H7 (cell line): ENCODE measurements around the gene PSEN1. TPM values are rescaled to one million over a fixed set of nuclear protein-coding genes. Genes with fewer than 3 reads are reported as not detected.

Experiments
- DNase-seq: peaks from one replicate; pipeline ENCODE4 v3.0.0; 2012
- H3K27me3 ChIP-seq: 2 replicates; pipeline ENCODE4 v1.6.0; 2011; ENCODE audit warnings: mild to moderate bottlenecking, low read length; ENCODE audit not compliant: control insufficient read depth, insufficient read depth
- H3K36me3 ChIP-seq: replicated peaks from 2 replicates; pipeline ENCODE4 v1.5.1; 2011; ENCODE audit warnings: low read length; ENCODE audit not compliant: control insufficient read depth, insufficient read depth
- H3K4me3 ChIP-seq: 2 replicates; pipeline ENCODE4 v1.5.1; 2011; ENCODE audit warnings: low read depth, mild to moderate bottlenecking, control low read depth, low read length, moderate library complexity; ENCODE audit not compliant: insufficient read depth
- total RNA-seq: library from RNA; depleted of rRNA; stranded (reverse); fragments of >200 nt; shearing (Covaris generic); gene quantifications from 2 replicates; pipeline ENCODE4 v1.2.3, GENCODE V29; 2014

The PSEN1 gene
- total RNA-seq, 1 experiment from 2014 or later, result 13.4 TPM

GRCh38 chr14:73235531-73236155, 99.3 kb downstream of the PSEN1 start:
- DNase-seq, result peak; percentile 80
- no peaks in the 10 kb centered on the region for H3K36me3 ChIP-seq
- H3K4me3 ChIP-seq, result no peak overlapping the region
- peaks cover 56% of the 10 kb centered on the region for H3K27me3 ChIP-seq

GRCh38 chr14:73236157-73236556, 99.8 kb downstream of the PSEN1 start:
- H3K27me3 ChIP-seq, result peaks cover 60% of the 10 kb centered on the region
- H3K4me3 ChIP-seq, result no peak overlapping the region
- DNase-seq, result peak; percentile 79
- H3K36me3 ChIP-seq, result no peaks in the 10 kb centered on the region

GRCh38 chr14:73236752-73237218, 100.5 kb downstream of the PSEN1 start:
- Histone ChIP-seq H3K27me3 (peaks cover 64% of the 10 kb centered on the region), H3K36me3 (no peaks in the 10 kb centered on the region), H3K4me3 (peak overlapping the region; percentile 45; the same call in 1 of the 2 replicates)
- peak; percentile 70 for DNase-seq

GRCh38 chr14:73237219-73237785, 101.0 kb downstream of the PSEN1 start, which contains the start of gene PAPLN:
Gene PAPLN, plus strand, starts transcription at chr14:73237506. Its CDS starts 2,273 bp downstream, at chr14:73239779.
- Histone ChIP-seq H3K36me3 (no peaks in the 10 kb centered on the region), H3K4me3 (peak within 1 kb of the TSS; percentile 45), H3K27me3 (peaks cover 67% of the 10 kb centered on the region)
- peak; percentile 87 for DNase-seq

GRCh38 chr14:73237786-73238423, 101.6 kb downstream of the PSEN1 start:
- Histone ChIP-seq H3K27me3 (peaks cover 67% of the 10 kb centered on the region), H3K4me3 (peak overlapping the region; percentile 45), H3K36me3 (no peaks in the 10 kb centered on the region)
- DNase-seq, result peak; percentile 91

- no peak for DNase-seq
- Histone ChIP-seq H3K27me3 (peaks cover 66% of the 10 kb centered on the region), H3K36me3 (no peaks in the 10 kb centered on the region), H3K4me3 (peak overlapping the region; percentile 45)
These were observed 102.1 kb downstream of the PSEN1 start for GRCh38 chr14:73238424-73238852.

- peaks cover 64% of the 10 kb centered on the region for H3K27me3 ChIP-seq
- no peak for DNase-seq
- no peak overlapping the region for H3K4me3 ChIP-seq
- H3K36me3 ChIP-seq, result no peaks in the 10 kb centered on the region
These were observed 102.6 kb downstream of the PSEN1 start for GRCh38 chr14:73238941-73239340.

GRCh38 chr14:73239393-73240241, 103.3 kb downstream of the PSEN1 start:
- peaks cover 64% of the 10 kb centered on the region for H3K27me3 ChIP-seq
- H3K4me3 ChIP-seq, result peak overlapping the region; percentile 22; the same call in 1 of the 2 replicates
- H3K36me3 ChIP-seq, result no peaks in the 10 kb centered on the region
- peak; percentile 92 for DNase-seq

- no peak for DNase-seq
- no peak overlapping the region for H3K4me3 ChIP-seq
- peaks cover 68% of the 10 kb centered on the region for H3K27me3 ChIP-seq
- H3K36me3 ChIP-seq, result no peaks in the 10 kb centered on the region
These were observed 104.6 kb downstream of the PSEN1 start for GRCh38 chr14:73240816-73241480.

- no peaks in the 10 kb centered on the region for H3K36me3 ChIP-seq
- no peak overlapping the region for H3K4me3 ChIP-seq
- peak; percentile 68 for DNase-seq
- peaks cover 61% of the 10 kb centered on the region for H3K27me3 ChIP-seq
These were observed 105.3 kb downstream of the PSEN1 start for GRCh38 chr14:73241481-73242165.

- H3K36me3 ChIP-seq, result no peaks in the 10 kb centered on the region
- no peak overlapping the region for H3K4me3 ChIP-seq
- peaks cover 53% of the 10 kb centered on the region for H3K27me3 ChIP-seq
- DNase-seq, result peak; percentile 62
These were observed 106.1 kb downstream of the PSEN1 start for GRCh38 chr14:73242357-73242901.

GRCh38 chr14:73243341-73243740, 107.0 kb downstream of the PSEN1 start:
- peaks cover 44% of the 10 kb centered on the region for H3K27me3 ChIP-seq
- DNase-seq, result peak; percentile 40
- H3K36me3 ChIP-seq, result no peaks in the 10 kb centered on the region
- no peak overlapping the region for H3K4me3 ChIP-seq

GRCh38 chr14:73243748-73244147, 107.4 kb downstream of the PSEN1 start:
- no peaks in the 10 kb centered on the region for H3K36me3 ChIP-seq
- DNase-seq, result no peak
- no peak overlapping the region for H3K4me3 ChIP-seq
- peaks cover 40% of the 10 kb centered on the region for H3K27me3 ChIP-seq
